Testis (tissue), 3 donors: ENCODE measurements around the gene ARHGEF4. TPM values are rescaled to one million over a fixed set of nuclear protein-coding genes. Genes with fewer than 3 reads are reported as not detected.

Experiments used
- DNase-seq: peaks from one replicate; pipeline ENCODE4 v3.0.0-alpha.2; 2019
- H3K27ac ChIP-seq, 2 donors: fragments of 200-600 bp; sonication (generic); one replicate each; pipeline ENCODE4 v1.5.1; 2019
- H3K27me3 ChIP-seq: fragments of 200-600 bp; sonication (generic); one replicate; pipeline ENCODE4 v1.5.1; 2019
- H3K36me3 ChIP-seq: fragments of 200-600 bp; sonication (generic); one replicate; pipeline ENCODE4 v1.5.1; 2017; ENCODE audit warnings: low read depth; ENCODE audit errors: missing control alignments
- H3K4me1 ChIP-seq: fragments of 200-600 bp; sonication (generic); one replicate; pipeline ENCODE4 v1.5.1; 2019
- H3K4me3 ChIP-seq, 2 donors: fragments of 200-600 bp; sonication (generic); one replicate each; pipeline ENCODE4 v1.5.1; 2017 to 2019
- H3K9me3 ChIP-seq: fragments of 200-600 bp; sonication (generic); one replicate; pipeline ENCODE4 v1.5.1; 2017
- POLR2A ChIP-seq: fragments of 450-650 bp; IDR thresholded peaks from one replicate; pipeline ENCODE4 v1.6.1; 2017; ENCODE audit warnings: antibody characterized with exemption, mild to moderate bottlenecking, moderate library complexity
- WGBS, 2 donors: methylation state at CpG; one replicate each; pipeline ENCODE4 v1.1.5; 2018; 5-methylcytosine and 5-hydroxymethylcytosine counted together
- intact Hi-C: fragments of 100-400 bp; cut with DNase I; formaldehyde crosslinking; loops from one replicate; pipeline ENCODE4 v1.15.1; 2023; ENCODE audit warnings: low total_unique reads
- polyA plus RNA-seq: library from polyadenylated mRNA; stranded (reverse); fragments of 350-450 nt; fragmentation: Illumina TruSeq; extraction: RNeasy Lipid Tissue Mini Kit (QIAGEN cat#74804); gene quantifications from one replicate; pipeline ENCODE4 v1.2.3, GENCODE V29; 2014; ENCODE audit warnings: low read depth, low replicate concordance; ENCODE audit not compliant: insufficient read depth
- total RNA-seq, 2 donors: library from RNA; depleted of rRNA; stranded (reverse); fragments of >200 nt; gene quantifications; one replicate each; pipeline ENCODE4 v1.2.3, GENCODE V29; 2016
- TF ChIP-seq, protein P1 (sequence below), 3 experiments: fragments of 450-650 bp in 2 of 3; fragments of 200-600 bp in 1 of 3; sonication (generic) in 1 of 3; IDR thresholded peaks; one replicate each; pipeline ENCODE4 v1.5.1; 2016 to 2019; ENCODE audit warnings: antibody characterized with exemption in 3 of 3, mild to moderate bottlenecking in 2 of 3, moderate library complexity in 1 of 3

Gene ARHGEF4
- total and polyA plus RNA-seq, 3 donors from 2014 or later = 18.0 to 37.4 (median 36.3) TPM

DNA sequence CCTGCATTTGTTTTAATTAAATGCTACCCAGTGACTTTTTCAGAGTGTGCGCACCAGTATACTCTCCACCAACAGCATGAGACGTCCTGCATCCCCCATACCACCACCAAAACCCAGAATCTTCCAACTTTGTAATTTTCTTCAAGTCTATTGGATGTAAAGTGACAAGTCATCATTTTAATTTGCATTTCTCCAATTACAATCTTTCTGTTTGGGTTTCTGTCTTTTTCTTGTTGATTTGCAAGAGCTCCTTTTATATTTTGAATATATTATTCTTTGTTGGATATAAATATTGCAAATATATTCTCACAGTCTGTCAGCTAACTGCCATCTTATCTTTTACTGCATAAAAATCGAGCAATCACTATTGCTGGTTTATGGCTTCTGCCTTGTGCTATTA lies 160.0 kb downstream of the ARHGEF4 start:
- no peak overlapping the region for H3K4me3 ChIP-seq
- H3K27me3 ChIP-seq = no peaks in the 10 kb centered on the region
- intact Hi-C loops = no loop called here
- TF ChIP-seq, protein P1, sequence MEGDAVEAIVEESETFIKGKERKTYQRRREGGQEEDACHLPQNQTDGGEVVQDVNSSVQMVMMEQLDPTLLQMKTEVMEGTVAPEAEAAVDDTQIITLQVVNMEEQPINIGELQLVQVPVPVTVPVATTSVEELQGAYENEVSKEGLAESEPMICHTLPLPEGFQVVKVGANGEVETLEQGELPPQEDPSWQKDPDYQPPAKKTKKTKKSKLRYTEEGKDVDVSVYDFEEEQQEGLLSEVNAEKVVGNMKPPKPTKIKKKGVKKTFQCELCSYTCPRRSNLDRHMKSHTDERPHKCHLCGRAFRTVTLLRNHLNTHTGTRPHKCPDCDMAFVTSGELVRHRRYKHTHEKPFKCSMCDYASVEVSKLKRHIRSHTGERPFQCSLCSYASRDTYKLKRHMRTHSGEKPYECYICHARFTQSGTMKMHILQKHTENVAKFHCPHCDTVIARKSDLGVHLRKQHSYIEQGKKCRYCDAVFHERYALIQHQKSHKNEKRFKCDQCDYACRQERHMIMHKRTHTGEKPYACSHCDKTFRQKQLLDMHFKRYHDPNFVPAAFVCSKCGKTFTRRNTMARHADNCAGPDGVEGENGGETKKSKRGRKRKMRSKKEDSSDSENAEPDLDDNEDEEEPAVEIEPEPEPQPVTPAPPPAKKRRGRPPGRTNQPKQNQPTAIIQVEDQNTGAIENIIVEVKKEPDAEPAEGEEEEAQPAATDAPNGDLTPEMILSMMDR (IDR thresholded peaks at IDR 0.05) = no peak
- TF ChIP-seq POLR2A = no peak
- 70 to 81% methylated on average over 3 of the region's 3 CpGs for WGBS, 2 donors
- no peaks in the 10 kb centered on the region for H3K4me1 ChIP-seq
- H3K9me3 ChIP-seq = no peaks in the 10 kb centered on the region
- no peaks in the 10 kb centered on the region for H3K36me3 ChIP-seq
- H3K27ac ChIP-seq = no peak overlapping the region
- DNase-seq = no peak

DNA sequence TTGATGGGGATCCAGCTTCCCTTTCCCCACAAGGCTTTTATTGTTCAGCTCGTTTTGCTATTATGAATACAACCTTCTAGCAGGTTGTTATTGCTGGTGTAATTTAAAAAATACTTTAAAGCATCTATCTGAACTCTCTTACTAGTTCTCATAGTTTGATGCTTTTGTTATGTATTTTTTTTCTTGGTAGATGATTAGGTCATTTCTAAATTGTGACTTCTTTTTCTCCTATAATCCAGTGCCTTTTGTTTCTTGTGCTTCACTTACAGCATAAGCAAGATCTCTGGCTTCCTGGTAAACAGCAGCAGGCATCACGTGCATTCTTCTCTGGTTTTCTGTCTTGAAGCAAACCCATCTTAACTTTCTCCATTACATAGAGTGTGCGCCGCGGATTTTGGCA lies 160.5 kb downstream of the ARHGEF4 start:
- DNase-seq = no peak
- 73 to 81% methylated on average over 5 of the region's 5 CpGs for WGBS, 2 donors
- intact Hi-C loops = no loop called here

DNA sequence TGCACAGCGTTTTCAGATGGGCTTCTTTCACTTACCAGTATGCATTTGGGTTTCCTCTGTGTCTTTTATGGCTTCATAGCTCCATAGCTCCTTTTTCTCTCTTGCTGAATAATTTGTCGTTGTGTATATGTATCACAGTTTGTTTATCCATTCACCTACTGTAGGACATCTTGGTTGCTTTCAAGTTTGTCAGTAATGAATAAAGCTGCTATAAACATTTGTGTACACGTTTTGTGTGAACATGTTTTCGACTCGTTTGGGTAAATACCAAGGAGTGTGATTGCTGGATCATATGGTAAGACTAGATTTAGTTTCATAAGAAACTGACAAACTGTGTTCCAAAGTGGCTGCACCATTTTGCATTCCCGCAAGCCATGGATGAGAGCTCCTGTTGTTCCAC lies 161.8 kb downstream of the ARHGEF4 start:
- no peak for TF ChIP-seq POLR2A
- TF ChIP-seq, protein P1 (IDR thresholded peaks at IDR 0.05) = no peak
- H3K27me3 ChIP-seq = no peaks in the 10 kb centered on the region
- 84% methylated on average over 6 of the region's 6 CpGs for WGBS, 2 donors
- H3K4me3 ChIP-seq = no peak overlapping the region
- H3K36me3 ChIP-seq = no peaks in the 10 kb centered on the region
- H3K4me1 ChIP-seq = no peaks in the 10 kb centered on the region
- DNase-seq = no peak
- H3K27ac ChIP-seq = no peak overlapping the region
- H3K9me3 ChIP-seq = no peaks in the 10 kb centered on the region
- intact Hi-C loops = no loop called here

More for the DNA sequence above, 160.5 kb downstream of the ARHGEF4 start:
- Histone ChIP-seq H3K27ac (no peak overlapping the region), H3K9me3 (no peaks in the 10 kb centered on the region), H3K4me3 (no peak overlapping the region), H3K27me3 (no peaks in the 10 kb centered on the region), H3K4me1 (no peaks in the 10 kb centered on the region), H3K36me3 (no peaks in the 10 kb centered on the region)
- TF ChIP-seq, protein P1 (IDR thresholded peaks at IDR 0.05) = no peak
- TF ChIP-seq POLR2A = no peak

DNA sequence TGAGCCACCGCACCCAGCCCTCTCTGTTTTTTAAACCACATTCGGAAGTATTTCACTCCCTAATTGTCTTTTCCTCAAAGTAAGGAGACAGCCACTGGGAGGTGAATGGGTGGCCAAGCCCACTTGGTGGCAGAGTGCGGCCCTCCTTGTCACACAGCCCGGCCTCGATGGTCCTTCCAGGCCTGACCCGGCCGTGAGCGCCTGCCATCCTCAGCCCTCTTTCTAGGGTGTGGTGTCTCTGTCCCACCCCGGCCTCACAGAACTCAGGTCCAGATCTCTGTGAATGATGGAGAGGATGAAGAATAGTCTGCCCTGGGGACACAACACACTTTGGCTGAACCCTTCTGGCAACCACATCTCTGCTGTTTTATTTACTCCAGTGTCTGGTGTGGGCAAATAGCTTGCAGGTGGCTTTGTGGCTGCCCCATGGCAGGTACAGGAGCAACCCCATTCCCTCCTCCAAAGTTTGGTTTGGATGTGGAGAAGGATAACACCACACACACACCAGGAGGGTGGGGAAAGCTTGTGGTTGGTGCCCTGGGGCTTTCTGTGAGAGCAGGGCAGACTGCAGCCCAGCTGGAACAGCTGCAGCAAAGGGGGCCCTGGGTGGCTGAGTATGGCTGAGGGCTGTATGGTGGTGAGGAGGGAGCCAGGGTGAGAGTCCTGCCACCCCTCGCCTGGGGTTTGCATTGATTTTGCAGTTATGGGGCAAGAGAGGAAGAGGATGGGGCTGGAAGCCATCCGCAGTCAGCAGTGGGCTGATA lies 167.9 kb downstream of the ARHGEF4 start:
- intact Hi-C loops = no loop called here
- H3K4me3 ChIP-seq = no peak overlapping the region
- WGBS, 2 donors = 90 to 94% methylated on average over 7 to 11 of the region's 11 CpGs
- no peaks in the 10 kb centered on the region for H3K36me3 ChIP-seq
- H3K4me1 ChIP-seq = no peaks in the 10 kb centered on the region
- DNase-seq = no peak
- TF ChIP-seq, protein P1 (IDR thresholded peaks at IDR 0.05) = no peak
- TF ChIP-seq POLR2A = no peak
- H3K27ac ChIP-seq = no peak overlapping the region
- H3K27me3 ChIP-seq = no peaks in the 10 kb centered on the region
- H3K9me3 ChIP-seq = no peaks in the 10 kb centered on the region
